GM21619 (cell line): ENCODE results near the gene ARHGDIA.

Source experiments
- ATAC-seq: cut with Tn5 transposase; IDR thresholded peaks from one replicate; pipeline ENCODE4 v1.9.1; 2021; ENCODE audit not compliant: unreplicated experiment

Gene ARHGDIA

GRCh38 chr17:81870981-81871386 is at the start of gene ARHGDIA:
Gene ARHGDIA, minus strand, starts transcription at chr17:81871337. Its CDS starts 1,407 bp downstream, at chr17:81869930.
- peak; percentile 30 for ATAC-seq

GRCh38 chr17:81918832-81919545 is 47.9 kb upstream of the ARHGDIA start:
- no peak for ATAC-seq

GRCh38 chr17:81918333-81918669 is 47.2 kb upstream of the ARHGDIA start:
- peak; percentile 15 for ATAC-seq

GRCh38 chr17:81917565-81918332 is 46.6 kb upstream of the ARHGDIA start, which contains the start of gene SIRT7:
Gene SIRT7, minus strand, starts transcription at chr17:81918176. Its CDS starts 45 bp downstream, at chr17:81918131.
- ATAC-seq = peak; percentile 60

GRCh38 chr17:81916234-81917001 is 45.3 kb upstream of the ARHGDIA start:
- no peak for ATAC-seq

GRCh38 chr17:81915331-81915730 is 44.2 kb upstream of the ARHGDIA start:
- ATAC-seq = no peak

- ATAC-seq = no peak
Observed at GRCh38 chr17:81914103-81914850, 43.1 kb upstream of the ARHGDIA start.

- ATAC-seq = no peak
Observed at GRCh38 chr17:81913394-81914102, 42.4 kb upstream of the ARHGDIA start.

- ATAC-seq = no peak
Observed at GRCh38 chr17:81912441-81913309, 41.5 kb upstream of the ARHGDIA start.

GRCh38 chr17:81911969-81912368 is 40.8 kb upstream of the ARHGDIA start:
- ATAC-seq = no peak

GRCh38 chr17:81911277-81911961 is 40.3 kb upstream of the ARHGDIA start, which contains the start of gene PCYT2:
Gene PCYT2, minus strand, starts transcription at chr17:81911399. Its CDS starts 44 bp downstream, at chr17:81911355.
- ATAC-seq = peak; percentile 64

GRCh38 chr17:81910840-81911276 is 39.7 kb upstream of the ARHGDIA start:
- peak; percentile 17 for ATAC-seq

GRCh38 chr17:81909966-81910839 is 39.1 kb upstream of the ARHGDIA start:
- ATAC-seq = no peak

- ATAC-seq = no peak
Observed at GRCh38 chr17:81909231-81909630, 38.1 kb upstream of the ARHGDIA start.

- no peak for ATAC-seq
Observed at GRCh38 chr17:81908793-81909192, 37.7 kb upstream of the ARHGDIA start.

GRCh38 chr17:81907219-81908145 is 36.3 kb upstream of the ARHGDIA start:
- ATAC-seq = no peak
